K562 (cell line): ENCODE measurements around the gene UBTD1. TPM values are rescaled to one million over a fixed set of nuclear protein-coding genes. Genes with fewer than 3 reads are reported as not detected.

ENCODE experiments used
- AFF4 ChIP-seq: sonication (generic); formaldehyde crosslinking; IDR thresholded peaks from 2 replicates; pipeline ENCODE4 v1.8.0; 2023; ENCODE audit warnings: mild to moderate bottlenecking, missing genetic modification reagents
- HMGN3 ChIP-seq: IDR thresholded peaks from 2 replicates; pipeline ENCODE4 v1.6.1; 2011; ENCODE audit warnings: borderline replicate concordance, low read depth, mild to moderate bottlenecking, mixed read lengths, low read length; ENCODE audit not compliant: insufficient read length; ENCODE audit errors: extremely low read depth
- MGA ChIP-seq: fragments of 450-650 bp; IDR thresholded peaks from 2 replicates; pipeline ENCODE4 v1.6.1; 2016; ENCODE audit warnings: mild to moderate bottlenecking, moderate library complexity
- ZNF134 ChIP-seq: fragments of 250-450 bp; sonication (Bioruptor Pico); conservative IDR thresholded peaks from 2 replicates; pipeline ENCODE4 v1.4.0; 2020
- ZNF263 ChIP-seq: sonication (generic); formaldehyde crosslinking; IDR thresholded peaks from 2 replicates; pipeline ENCODE4 v1.8.0; 2022; ENCODE audit warnings: mild to moderate bottlenecking, missing genetic modification reagents, borderline replicate concordance
- polyA plus RNA-seq, 8 experiments: library from polyadenylated mRNA; depleted of rRNA in 4 of 8; stranded (reverse) in 5 of 8; unstranded in 3 of 8; fragments of >200 nt; fragmentation: Nextera tagmentation in 2 of 8; fragmentation: Illumina TruSeq in 1 of 8; extraction: Ambion mirVana in 2 of 8; extraction: Trizol in 1 of 8; gene quantifications; 2 replicates each; pipeline versions ENCODE4 v1.2.1 to v1.2.3, GENCODE V29; 2011 to 2014; ENCODE audit warnings: inconsistent platforms in 1 of 8, missing spikeins in 1 of 8
- total RNA-seq, 7 experiments: library from RNA; depleted of rRNA in 6 of 7; stranded (reverse); fragments of >200 nt in 6 of 7; fragmentation: Illumina TruSeq in 2 of 7; extraction: Trizol in 2 of 7; gene quantifications; 2 replicates each; pipeline versions ENCODE4 v1.2.1 to v1.2.3, GENCODE V29; 2011 to 2021; ENCODE audit warnings: low replicate concordance in 1 of 7
- TF ChIP-seq, protein P1 (sequence below): fragments of 450-650 bp; IDR thresholded peaks from 2 replicates; pipeline ENCODE4 v1.6.1; 2014; ENCODE audit warnings: low read depth, mild to moderate bottlenecking, moderate library complexity, borderline replicate concordance

UBTD1 gene
- total and polyA plus RNA-seq, 9 of the 15 experiments (the other 6 are each of a cell fraction or from before 2014, with no cell fraction given) = 0.08 to 1.6 (median 0.81) TPM; not detected in 1

GRCh38 chr10:97498076-97498840 lies 466 bp upstream of the UBTD1 start, which contains the start of gene MMS19 (continued):
- TF ChIP-seq MGA (peak; percentile 79), ZNF134 (CRISPR knock-in tag) (0 out of 2 replicates have a peak, but pooled peaks have one; percentile 29), AFF4 (CRISPR knock-in tag) (peak; percentile 66), HMGN3 (peak; percentile 26), ZNF263 (CRISPR knock-in tag) (peak; percentile 50; the same call in 1 of the 2 replicates)
- TF ChIP-seq, protein P1, sequence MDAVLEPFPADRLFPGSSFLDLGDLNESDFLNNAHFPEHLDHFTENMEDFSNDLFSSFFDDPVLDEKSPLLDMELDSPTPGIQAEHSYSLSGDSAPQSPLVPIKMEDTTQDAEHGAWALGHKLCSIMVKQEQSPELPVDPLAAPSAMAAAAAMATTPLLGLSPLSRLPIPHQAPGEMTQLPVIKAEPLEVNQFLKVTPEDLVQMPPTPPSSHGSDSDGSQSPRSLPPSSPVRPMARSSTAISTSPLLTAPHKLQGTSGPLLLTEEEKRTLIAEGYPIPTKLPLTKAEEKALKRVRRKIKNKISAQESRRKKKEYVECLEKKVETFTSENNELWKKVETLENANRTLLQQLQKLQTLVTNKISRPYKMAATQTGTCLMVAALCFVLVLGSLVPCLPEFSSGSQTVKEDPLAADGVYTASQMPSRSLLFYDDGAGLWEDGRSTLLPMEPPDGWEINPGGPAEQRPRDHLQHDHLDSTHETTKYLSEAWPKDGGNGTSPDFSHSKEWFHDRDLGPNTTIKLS = peak; percentile 28; the same call in 1 of the 2 replicates
